ENCODE data around the gene PDSS1. TPM values are rescaled to one million over a fixed set of nuclear protein-coding genes. Genes with fewer than 3 reads are reported as not detected.
A peak's percentile ranks its signal among the peaks of the same experiment; 100 is the strongest.

Gene PDSS1
- polyA plus RNA-seq, 1 donor (not counting 4 experiments of a cell fraction or from before 2014, with no cell fraction given) = 36.6 TPM

DNA sequence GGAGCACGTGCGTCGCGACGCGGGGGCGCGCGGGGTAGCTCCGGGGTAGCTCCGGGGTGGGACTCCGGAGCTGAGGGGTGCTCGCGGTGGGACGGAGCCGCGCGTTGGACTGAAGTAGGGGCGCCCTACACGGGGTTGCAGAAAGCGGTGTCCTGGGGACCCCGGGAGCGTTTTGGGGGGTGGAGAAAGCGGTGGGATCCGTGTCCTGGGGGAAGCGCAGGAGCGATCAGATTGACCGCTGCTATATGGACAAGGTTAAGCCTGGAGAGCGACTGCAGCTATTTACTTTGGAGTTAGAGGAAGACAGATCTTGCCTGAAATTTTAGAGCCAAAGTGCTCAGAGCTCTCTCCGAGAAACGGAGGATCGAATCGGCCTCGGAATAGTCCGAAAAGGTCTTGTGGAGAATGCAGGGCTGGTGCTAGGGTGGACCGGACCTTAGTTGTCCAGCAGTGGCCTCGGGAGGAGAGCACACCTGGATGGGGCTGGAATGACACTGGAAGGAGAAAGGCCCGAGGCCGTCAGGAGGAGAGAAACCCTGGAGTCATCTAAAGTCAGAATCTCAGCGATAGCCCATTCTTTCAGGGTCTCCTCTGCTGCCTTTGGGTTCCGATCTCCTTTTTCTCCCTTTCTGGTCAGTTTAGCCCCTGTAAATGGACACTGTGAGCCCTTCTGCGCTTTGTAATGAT, 564 bp downstream of the PDSS1 start:
- no peak for TF ChIP-seq EZH2 (IDR thresholded peaks at IDR 0.05; ENCODE audit: low read length)
- TF ChIP-seq, protein P1, sequence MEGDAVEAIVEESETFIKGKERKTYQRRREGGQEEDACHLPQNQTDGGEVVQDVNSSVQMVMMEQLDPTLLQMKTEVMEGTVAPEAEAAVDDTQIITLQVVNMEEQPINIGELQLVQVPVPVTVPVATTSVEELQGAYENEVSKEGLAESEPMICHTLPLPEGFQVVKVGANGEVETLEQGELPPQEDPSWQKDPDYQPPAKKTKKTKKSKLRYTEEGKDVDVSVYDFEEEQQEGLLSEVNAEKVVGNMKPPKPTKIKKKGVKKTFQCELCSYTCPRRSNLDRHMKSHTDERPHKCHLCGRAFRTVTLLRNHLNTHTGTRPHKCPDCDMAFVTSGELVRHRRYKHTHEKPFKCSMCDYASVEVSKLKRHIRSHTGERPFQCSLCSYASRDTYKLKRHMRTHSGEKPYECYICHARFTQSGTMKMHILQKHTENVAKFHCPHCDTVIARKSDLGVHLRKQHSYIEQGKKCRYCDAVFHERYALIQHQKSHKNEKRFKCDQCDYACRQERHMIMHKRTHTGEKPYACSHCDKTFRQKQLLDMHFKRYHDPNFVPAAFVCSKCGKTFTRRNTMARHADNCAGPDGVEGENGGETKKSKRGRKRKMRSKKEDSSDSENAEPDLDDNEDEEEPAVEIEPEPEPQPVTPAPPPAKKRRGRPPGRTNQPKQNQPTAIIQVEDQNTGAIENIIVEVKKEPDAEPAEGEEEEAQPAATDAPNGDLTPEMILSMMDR (optimal IDR thresholded peaks at IDR 0.05 in 1 of 3, IDR thresholded peaks at IDR 0.05 in 1 of 3, conservative IDR thresholded peaks at IDR 0.05 in 1 of 3; ENCODE audit: extremely low read depth in 1 of 3, insufficient read depth in 2 of 3, low read length in 3 of 3) = no peak
- peaks cover 10% of the 10 kb centered on the region for H3K4me1 ChIP-seq (ENCODE audit: control insufficient read depth, extremely low read depth, insufficient read depth, low read length)
- dilution Hi-C loops (cut with MboI; ENCODE audit: extremely low pct_ligation_motif_present, low sequenced_read_pairs) = no loop called here
- H3K27me3 ChIP-seq (ENCODE audit: control insufficient read depth, extremely low read depth, insufficient read depth, low read length) = no peaks in the 10 kb centered on the region
- FAIRE-seq (peak; percentile 36), DNase-seq (ENCODE audit: low read depth, low spot score) (no peak)
- no peaks in the 10 kb centered on the region for H3K9me1 ChIP-seq (ENCODE audit: control insufficient read depth, extremely low read depth, insufficient read depth, low read length)
- H3K4me2 ChIP-seq (ENCODE audit: control insufficient read depth, extremely low read depth, insufficient read depth, low read depth, low read length) = peak overlapping the region; percentile 86
- peak overlapping the region; percentile 91 for H2AFZ ChIP-seq (ENCODE audit: control insufficient read depth, low read length)
- peak overlapping the region; percentile 94 to 97 (median 95) for H3K4me3 ChIP-seq (ENCODE audit: control insufficient read depth in 2 of 3, extremely low read depth in 1 of 3, insufficient read depth in 2 of 3, low read depth in 1 of 3, low read length in 3 of 3)
- peaks cover 4% of the 10 kb centered on the region for H4K20me1 ChIP-seq (ENCODE audit: control insufficient read depth, extremely low read depth, insufficient read depth, low read length)
- no peaks in the 10 kb centered on the region for H3K9me3 ChIP-seq (ENCODE audit: control insufficient read depth, low read depth, low read length)
- H3K79me2 ChIP-seq (ENCODE audit: control insufficient read depth, insufficient read depth, low read length) = peaks cover 53% of the 10 kb centered on the region
- H3K9ac ChIP-seq (ENCODE audit: control insufficient read depth, extremely low read depth, insufficient read depth, low read length) = peak overlapping the region; percentile 88
- H3K36me3 ChIP-seq (ENCODE audit: control insufficient read depth in 2 of 2, extremely low read depth in 1 of 2, insufficient read depth in 2 of 2, low read length in 2 of 2) = peaks cover 0 to 1% of the 10 kb centered on the region in 2 experiments
- H3K27ac ChIP-seq (ENCODE audit: control insufficient read depth, insufficient read depth, low read length) = peak overlapping the region; percentile 81

DNA sequence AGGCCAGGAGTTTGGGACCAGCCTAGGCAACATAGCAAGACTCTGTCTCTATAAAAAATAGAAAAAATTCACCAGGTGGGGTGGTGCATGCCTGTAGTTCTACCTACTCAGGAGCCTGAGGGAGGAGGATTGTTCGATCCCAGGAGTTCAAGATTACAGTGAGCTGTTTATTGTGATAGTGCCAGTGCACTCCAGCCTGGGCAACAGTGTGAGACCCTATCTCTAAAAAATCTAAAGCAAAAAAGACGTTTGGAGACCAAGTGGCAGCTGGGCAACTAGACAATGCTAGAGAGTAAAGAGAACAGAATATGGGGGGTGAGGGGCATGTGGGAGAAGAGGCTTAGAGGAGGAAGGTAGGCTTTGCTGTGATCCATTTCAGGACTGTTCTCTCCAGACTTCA, 1.4 kb downstream of the PDSS1 start:
- dilution Hi-C loops (cut with MboI; ENCODE audit: extremely low pct_ligation_motif_present, low sequenced_read_pairs) = no loop called here

More for the DNA sequence above, 1.4 kb downstream of the PDSS1 start:
- FAIRE-seq (no peak), DNase-seq (ENCODE audit: low read depth, low spot score) (no peak)
- Histone ChIP-seq H3K4me3 (ENCODE audit: control insufficient read depth in 2 of 3, extremely low read depth in 1 of 3, insufficient read depth in 2 of 3, low read depth in 1 of 3, low read length in 3 of 3) (peak overlapping the region; percentile 94 to 97 (median 95)), H3K9me3 (ENCODE audit: control insufficient read depth, low read depth, low read length) (no peaks in the 10 kb centered on the region), H4K20me1 (ENCODE audit: control insufficient read depth, extremely low read depth, insufficient read depth, low read length) (peaks cover 4% of the 10 kb centered on the region), H3K9ac (ENCODE audit: control insufficient read depth, extremely low read depth, insufficient read depth, low read length) (peak overlapping the region; percentile 88), H3K4me1 (ENCODE audit: control insufficient read depth, extremely low read depth, insufficient read depth, low read length) (peaks cover 10% of the 10 kb centered on the region), H3K36me3 (ENCODE audit: control insufficient read depth in 2 of 2, extremely low read depth in 1 of 2, insufficient read depth in 2 of 2, low read length in 2 of 2) (peaks cover 0 to 1% of the 10 kb centered on the region in 2 experiments), H2AFZ (ENCODE audit: control insufficient read depth, low read length) (no peak overlapping the region), H3K27ac (ENCODE audit: control insufficient read depth, insufficient read depth, low read length) (no peak overlapping the region), H3K79me2 (ENCODE audit: control insufficient read depth, insufficient read depth, low read length) (peaks cover 55% of the 10 kb centered on the region), H3K4me2 (ENCODE audit: control insufficient read depth, extremely low read depth, insufficient read depth, low read depth, low read length) (peak overlapping the region; percentile 86), H3K9me1 (ENCODE audit: control insufficient read depth, extremely low read depth, insufficient read depth, low read length) (no peaks in the 10 kb centered on the region), H3K27me3 (ENCODE audit: control insufficient read depth, extremely low read depth, insufficient read depth, low read length) (no peaks in the 10 kb centered on the region)
- TF ChIP-seq, protein P1 (optimal IDR thresholded peaks at IDR 0.05 in 1 of 3, IDR thresholded peaks at IDR 0.05 in 1 of 3, conservative IDR thresholded peaks at IDR 0.05 in 1 of 3; ENCODE audit: extremely low read depth in 1 of 3, insufficient read depth in 2 of 3, low read length in 3 of 3) = no peak
